Measurements from ENCODE around the gene SETD7.

SETD7 gene

GRCh38 chr4:139525414-139525813 lies 30.6 kb downstream of the SETD7 start:
- no peak for TF ChIP-seq MAX (IDR thresholded peaks at IDR 0.05; ENCODE audit: low read depth, low read length)
- TF ChIP-seq POLR2A (IDR thresholded peaks at IDR 0.05; ENCODE audit: extremely low read depth, insufficient read length), result no peak
- TF ChIP-seq MYC (IDR thresholded peaks at IDR 0.05; ENCODE audit: low read depth, low read length), result no peak
- no peak for TF ChIP-seq CTCF (IDR thresholded peaks at IDR 0.05; ENCODE audit: low read depth, low read length)

DNA sequence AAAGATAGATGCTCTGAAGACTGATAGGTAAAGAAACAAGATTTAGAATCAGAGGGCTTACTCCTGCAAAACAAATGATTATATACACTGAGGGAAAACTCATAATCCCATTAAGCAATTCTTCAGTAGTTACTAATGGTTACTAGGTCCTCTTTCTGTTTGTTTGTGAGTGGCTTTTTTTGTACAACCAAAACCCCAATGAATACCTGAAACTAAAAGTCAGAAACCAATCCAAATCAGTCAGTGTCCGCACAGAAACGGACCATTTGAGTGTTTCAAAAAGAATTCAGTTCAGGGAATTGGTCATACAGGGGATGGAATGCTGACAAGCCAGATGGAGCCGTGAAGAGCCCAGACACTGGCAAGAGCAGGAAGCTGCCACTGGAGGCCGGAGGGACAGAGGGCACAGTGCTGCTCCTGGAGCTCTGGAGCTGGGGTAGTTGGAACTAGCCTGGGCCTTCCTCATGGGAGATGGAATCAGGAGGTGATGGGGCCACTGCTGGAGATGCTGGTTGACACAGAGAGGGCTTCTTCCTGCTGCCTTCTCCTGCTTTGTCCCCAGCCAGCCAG lies 31.9 kb downstream of the SETD7 start:
- TF ChIP-seq CTCF (IDR thresholded peaks at IDR 0.05; ENCODE audit: low read depth, low read length) (no peak), MYC (IDR thresholded peaks at IDR 0.05; ENCODE audit: low read depth, low read length) (no peak), POLR2A (IDR thresholded peaks at IDR 0.05; ENCODE audit: extremely low read depth, insufficient read length) (no peak), MAX (IDR thresholded peaks at IDR 0.05; ENCODE audit: low read depth, low read length) (no peak)
- DNase-seq (ENCODE audit: low read depth), result no peak
- no peak overlapping the region for H3K4me3 ChIP-seq (ENCODE audit: low read depth, low read length)

More at GRCh38 chr4:139525414-139525813, 30.6 kb downstream of the SETD7 start:
- H3K4me3 ChIP-seq (ENCODE audit: low read depth, low read length), result no peak overlapping the region
- DNase-seq (ENCODE audit: low read depth), result no peak

DNA sequence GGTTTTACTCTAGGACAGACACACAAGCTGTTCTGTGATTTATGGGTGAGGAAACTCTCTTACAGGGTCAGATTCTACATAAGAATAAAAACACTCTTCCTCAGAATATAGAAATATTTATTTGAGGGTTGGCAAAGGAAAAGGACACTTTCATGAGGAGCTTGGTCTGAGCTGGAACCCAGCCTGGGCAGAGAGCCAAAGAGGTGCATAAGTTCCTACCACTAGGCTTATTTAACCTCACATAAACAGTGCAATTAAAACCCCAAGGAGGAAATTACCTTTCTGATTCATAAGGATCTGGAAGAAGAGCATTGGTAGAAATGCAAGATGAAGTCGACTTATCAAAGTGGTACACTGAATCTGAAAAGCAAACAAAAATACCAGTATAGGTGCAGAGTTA lies 32.9 kb downstream of the SETD7 start:
- DNase-seq (ENCODE audit: low read depth), result no peak
- H3K4me3 ChIP-seq (ENCODE audit: low read depth, low read length), result no peak overlapping the region
- TF ChIP-seq CTCF (IDR thresholded peaks at IDR 0.05; ENCODE audit: low read depth, low read length) (no peak), MAX (IDR thresholded peaks at IDR 0.05; ENCODE audit: low read depth, low read length) (no peak), POLR2A (IDR thresholded peaks at IDR 0.05; ENCODE audit: extremely low read depth, insufficient read length) (no peak), MYC (IDR thresholded peaks at IDR 0.05; ENCODE audit: low read depth, low read length) (no peak)

DNA sequence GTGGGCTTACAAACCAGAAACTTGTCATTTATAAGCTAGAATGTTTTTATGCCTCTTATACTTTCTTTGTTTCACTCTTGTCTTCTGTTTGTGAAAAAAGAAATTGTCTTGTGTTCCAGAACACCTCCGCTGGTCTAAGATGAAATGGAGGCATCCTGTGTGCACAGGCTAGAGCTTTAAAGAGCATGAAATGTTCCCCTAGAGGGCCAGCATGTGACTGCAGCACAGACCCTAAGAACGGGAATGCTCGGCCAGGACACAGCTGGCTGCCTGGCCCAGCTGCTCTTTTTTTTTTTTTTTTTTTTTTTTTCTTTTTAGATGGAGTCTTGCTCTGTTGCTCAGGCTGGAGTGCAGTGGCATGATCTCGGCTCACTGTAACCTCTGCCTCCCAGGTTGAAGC lies 33.6 kb downstream of the SETD7 start:
- no peak for DNase-seq (ENCODE audit: low read depth)
- TF ChIP-seq MAX (IDR thresholded peaks at IDR 0.05; ENCODE audit: low read depth, low read length), result no peak

GRCh38 chr4:139521754-139522401 lies 34.1 kb downstream of the SETD7 start:
- H3K4me3 ChIP-seq (ENCODE audit: low read depth, low read length), result no peak overlapping the region
- no peak for DNase-seq (ENCODE audit: low read depth)
- TF ChIP-seq MAX (IDR thresholded peaks at IDR 0.05; ENCODE audit: low read depth, low read length), result no peak
- no peak for TF ChIP-seq CTCF (IDR thresholded peaks at IDR 0.05; ENCODE audit: low read depth, low read length)
- no peak for TF ChIP-seq MYC (IDR thresholded peaks at IDR 0.05; ENCODE audit: low read depth, low read length)
- TF ChIP-seq POLR2A (IDR thresholded peaks at IDR 0.05; ENCODE audit: extremely low read depth, insufficient read length), result no peak

More for the DNA sequence above, 33.6 kb downstream of the SETD7 start:
- H3K4me3 ChIP-seq (ENCODE audit: low read depth, low read length), result no peak overlapping the region

DNA sequence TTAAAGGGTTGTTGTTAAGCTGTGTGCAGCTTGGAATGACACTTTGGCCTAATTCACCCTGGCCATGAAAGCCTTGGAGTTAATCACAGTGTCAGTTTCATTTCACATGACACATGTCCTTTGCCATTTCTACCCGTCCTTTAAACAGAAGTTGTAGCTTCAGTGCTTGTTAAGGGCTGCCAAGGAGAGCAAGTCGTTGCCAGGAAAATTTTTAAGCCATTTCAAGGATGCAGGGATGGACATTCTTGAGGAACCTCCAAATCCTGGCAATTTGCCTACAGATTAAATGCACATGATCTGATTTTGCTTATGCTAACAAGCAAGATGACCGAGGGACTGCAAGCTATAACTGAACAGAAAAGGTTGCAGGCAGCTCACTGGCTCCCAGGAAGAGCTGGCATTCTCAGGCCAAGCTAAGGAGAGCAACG lies 40.5 kb downstream of the SETD7 start:
- H3K4me3 ChIP-seq (ENCODE audit: low read depth, low read length), result no peak overlapping the region
- TF ChIP-seq POLR2A (IDR thresholded peaks at IDR 0.05; ENCODE audit: extremely low read depth, insufficient read length), result no peak
- DNase-seq (ENCODE audit: low read depth), result no peak

Measured in NB4 (cell line).